Measurements from ENCODE around the gene EN2. TPM values are rescaled to one million over a fixed set of nuclear protein-coding genes. Genes with fewer than 3 reads are reported as not detected.

Gene EN2
- total RNA-seq, 2 donors from 2014 or later: 0.27 TPM; not detected in 1

DNA sequence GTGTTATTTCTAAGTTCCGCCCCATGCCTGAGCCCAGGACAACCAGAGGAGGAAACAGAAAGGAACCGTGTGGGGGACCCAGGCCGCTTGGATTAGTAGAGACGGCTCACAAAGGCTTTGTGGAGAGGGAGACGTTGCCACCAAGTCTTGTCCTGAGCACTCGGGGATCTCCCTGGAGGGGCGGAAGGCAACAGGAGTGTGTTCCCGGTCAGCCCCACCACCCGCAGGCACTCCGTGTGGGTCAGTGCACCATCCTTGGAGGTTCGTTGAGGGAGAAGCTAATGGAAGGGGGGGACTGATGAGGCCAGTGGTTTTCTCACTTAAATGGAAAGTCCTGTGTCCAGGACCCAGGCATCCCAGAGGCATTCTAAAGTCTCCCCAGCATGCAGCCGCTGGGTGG is 26.7 kb upstream of the EN2 start:
- Histone ChIP-seq H3K27me3 (replicated peaks; ENCODE audit: insufficient read depth) (no peaks in the 10 kb centered on the region), H3K27ac (no peak overlapping the region), H3K4me3 (no peak overlapping the region), H3K4me1 (ENCODE audit: control insufficient read depth in 1 of 2, low read depth in 2 of 2) (no peaks in the 10 kb centered on the region), H3K36me3 (no peaks in the 10 kb centered on the region), H3K9me3 (no peaks in the 10 kb centered on the region)
- DNase-seq (ENCODE audit: low spot score) (no peak), ATAC-seq (ENCODE audit: insufficient number of reproducible peaks, low FRiP score, low read depth) (no peak)
- TF ChIP-seq, protein P1, sequence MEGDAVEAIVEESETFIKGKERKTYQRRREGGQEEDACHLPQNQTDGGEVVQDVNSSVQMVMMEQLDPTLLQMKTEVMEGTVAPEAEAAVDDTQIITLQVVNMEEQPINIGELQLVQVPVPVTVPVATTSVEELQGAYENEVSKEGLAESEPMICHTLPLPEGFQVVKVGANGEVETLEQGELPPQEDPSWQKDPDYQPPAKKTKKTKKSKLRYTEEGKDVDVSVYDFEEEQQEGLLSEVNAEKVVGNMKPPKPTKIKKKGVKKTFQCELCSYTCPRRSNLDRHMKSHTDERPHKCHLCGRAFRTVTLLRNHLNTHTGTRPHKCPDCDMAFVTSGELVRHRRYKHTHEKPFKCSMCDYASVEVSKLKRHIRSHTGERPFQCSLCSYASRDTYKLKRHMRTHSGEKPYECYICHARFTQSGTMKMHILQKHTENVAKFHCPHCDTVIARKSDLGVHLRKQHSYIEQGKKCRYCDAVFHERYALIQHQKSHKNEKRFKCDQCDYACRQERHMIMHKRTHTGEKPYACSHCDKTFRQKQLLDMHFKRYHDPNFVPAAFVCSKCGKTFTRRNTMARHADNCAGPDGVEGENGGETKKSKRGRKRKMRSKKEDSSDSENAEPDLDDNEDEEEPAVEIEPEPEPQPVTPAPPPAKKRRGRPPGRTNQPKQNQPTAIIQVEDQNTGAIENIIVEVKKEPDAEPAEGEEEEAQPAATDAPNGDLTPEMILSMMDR (IDR thresholded peaks at IDR 0.05): no peak

DNA sequence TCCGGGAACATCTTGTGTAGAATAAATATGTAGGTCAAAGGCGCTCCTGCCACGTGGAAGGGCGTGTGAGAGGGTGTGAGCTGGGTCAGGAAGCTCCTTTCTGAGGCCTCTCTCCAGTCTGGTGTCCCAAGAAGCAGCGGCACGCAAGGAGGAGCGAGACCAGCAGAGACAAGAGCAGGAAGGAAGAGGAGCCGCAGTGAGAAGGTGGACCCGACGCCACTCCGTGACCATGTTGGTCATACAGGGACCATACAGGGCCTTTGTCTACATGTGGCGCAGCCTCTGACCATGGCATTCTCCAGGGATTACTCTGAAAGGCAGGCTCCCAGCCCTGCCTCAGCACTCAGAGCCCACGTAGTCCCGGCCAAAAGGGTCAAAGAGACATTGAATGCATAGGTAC is 26.2 kb upstream of the EN2 start:
- TF ChIP-seq, protein P1 (IDR thresholded peaks at IDR 0.05): no peak
- no peak for DNase-seq (ENCODE audit: low spot score)

DNA sequence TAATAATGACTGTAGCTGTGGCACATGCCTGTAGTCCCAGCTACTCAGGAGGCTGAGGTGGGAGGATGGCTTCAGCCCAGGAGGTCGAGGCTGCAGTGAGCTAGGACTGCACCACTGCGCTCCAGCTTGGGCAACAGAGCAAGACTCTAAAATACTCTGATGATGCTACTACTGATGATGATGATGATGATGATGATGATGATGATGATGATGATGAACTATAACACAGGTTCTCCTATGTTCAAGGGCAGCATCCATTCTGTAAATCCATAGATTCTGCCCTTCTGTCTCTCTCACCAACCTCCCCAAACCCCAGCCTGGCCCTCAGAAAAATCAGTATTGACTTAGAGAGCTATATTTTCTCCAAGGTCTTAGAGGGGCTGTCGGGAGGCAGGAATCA is 22.8 kb upstream of the EN2 start:
- no peak for ATAC-seq (ENCODE audit: insufficient number of reproducible peaks, low FRiP score, low read depth)

More for the DNA sequence above, 26.2 kb upstream of the EN2 start:
- no peaks in the 10 kb centered on the region for H3K36me3 ChIP-seq
- H3K4me3 ChIP-seq: no peak overlapping the region
- H3K9me3 ChIP-seq: no peaks in the 10 kb centered on the region
- no peaks in the 10 kb centered on the region for H3K4me1 ChIP-seq (ENCODE audit: control insufficient read depth in 1 of 2, low read depth in 2 of 2)
- no peak overlapping the region for H3K27ac ChIP-seq
- ATAC-seq (ENCODE audit: insufficient number of reproducible peaks, low FRiP score, low read depth): no peak
- no peaks in the 10 kb centered on the region for H3K27me3 ChIP-seq (replicated peaks; ENCODE audit: insufficient read depth)

DNA sequence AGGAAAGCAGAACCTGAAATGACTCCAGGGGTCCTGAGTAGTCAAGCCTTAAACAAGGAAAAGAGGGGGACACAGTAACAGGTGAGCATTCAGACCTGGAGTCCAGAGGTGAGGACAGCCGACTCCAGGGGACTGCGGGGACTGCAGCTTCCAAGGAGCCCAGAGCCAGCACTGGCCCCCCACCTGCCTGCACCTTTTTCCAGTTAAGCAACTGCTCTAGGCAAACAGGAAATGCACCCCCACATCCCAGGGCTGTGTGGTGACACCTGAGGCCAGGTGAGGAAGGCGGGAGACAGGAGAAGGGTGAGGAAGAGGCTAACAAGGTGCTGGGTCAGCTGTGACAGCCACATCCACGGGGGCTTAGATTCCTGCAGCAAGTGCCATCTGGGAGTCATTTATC is 20.1 kb upstream of the EN2 start:
- no peaks in the 10 kb centered on the region for H3K36me3 ChIP-seq
- DNase-seq (ENCODE audit: low spot score): no peak
- H3K4me1 ChIP-seq (ENCODE audit: control insufficient read depth in 1 of 2, low read depth in 2 of 2): no peaks in the 10 kb centered on the region
- no peak for ATAC-seq (ENCODE audit: insufficient number of reproducible peaks, low FRiP score, low read depth)
- no peak overlapping the region for H3K4me3 ChIP-seq
- H3K27me3 ChIP-seq (replicated peaks; ENCODE audit: insufficient read depth): no peaks in the 10 kb centered on the region
- H3K9me3 ChIP-seq: no peaks in the 10 kb centered on the region
- TF ChIP-seq, protein P1 (IDR thresholded peaks at IDR 0.05): no peak
- H3K27ac ChIP-seq: no peak overlapping the region

More for the DNA sequence above, 22.8 kb upstream of the EN2 start:
- H3K4me1 ChIP-seq (ENCODE audit: control insufficient read depth in 1 of 2, low read depth in 2 of 2): no peaks in the 10 kb centered on the region
- H3K27me3 ChIP-seq (replicated peaks; ENCODE audit: insufficient read depth): no peaks in the 10 kb centered on the region
- DNase-seq (ENCODE audit: low spot score): no peak
- H3K36me3 ChIP-seq: no peaks in the 10 kb centered on the region
- no peak overlapping the region for H3K27ac ChIP-seq
- no peak overlapping the region for H3K4me3 ChIP-seq
- TF ChIP-seq, protein P1 (IDR thresholded peaks at IDR 0.05): no peak
- H3K9me3 ChIP-seq: no peaks in the 10 kb centered on the region

DNA sequence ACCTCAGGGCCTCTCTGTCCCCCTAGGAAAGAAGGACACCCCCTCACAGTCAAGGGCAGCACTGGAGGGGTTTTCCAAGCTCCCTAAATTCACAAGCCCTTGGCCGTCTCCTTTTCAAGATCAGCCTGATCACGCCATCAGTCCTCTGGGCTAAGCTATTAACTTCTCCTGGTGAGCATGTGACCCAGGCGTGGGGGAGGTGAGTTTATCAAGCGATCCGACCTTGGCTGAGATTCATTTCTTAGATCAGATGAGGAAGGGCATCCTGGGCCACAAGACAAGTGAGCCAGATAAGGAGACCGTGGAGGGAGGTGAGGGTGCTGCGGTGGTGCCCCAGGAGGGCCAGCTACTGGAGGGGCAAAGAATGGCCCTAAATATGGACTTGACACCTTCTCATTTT is 19.2 kb upstream of the EN2 start:
- DNase-seq (ENCODE audit: low spot score): no peak
- Histone ChIP-seq H3K27me3 (replicated peaks; ENCODE audit: insufficient read depth) (no peaks in the 10 kb centered on the region), H3K4me3 (no peak overlapping the region), H3K4me1 (ENCODE audit: control insufficient read depth in 1 of 2, low read depth in 2 of 2) (no peaks in the 10 kb centered on the region), H3K27ac (no peak overlapping the region), H3K9me3 (no peaks in the 10 kb centered on the region), H3K36me3 (no peaks in the 10 kb centered on the region)
- no peak for ATAC-seq (ENCODE audit: insufficient number of reproducible peaks, low FRiP score, low read depth)
- TF ChIP-seq, protein P1 (IDR thresholded peaks at IDR 0.05): no peak

Data from thoracic aorta (tissue), 2 donors.